SIG-M5 treated with dmso at 0.1 percent for 504 hours (cell line): Measurements from ENCODE around the gene GSTA1.
"Not testable (repeated sequence)": the region's sequence is repeated elsewhere in the genome, so short reads cannot be mapped to it uniquely, and the experiment has no call there.

Experiments used
- DNase-seq: peaks from one replicate; lab custom pipeline; 2025; ENCODE audit not compliant: unreplicated experiment; lab: John Stamatoyannopoulos, UW

GSTA1 gene

DNA sequence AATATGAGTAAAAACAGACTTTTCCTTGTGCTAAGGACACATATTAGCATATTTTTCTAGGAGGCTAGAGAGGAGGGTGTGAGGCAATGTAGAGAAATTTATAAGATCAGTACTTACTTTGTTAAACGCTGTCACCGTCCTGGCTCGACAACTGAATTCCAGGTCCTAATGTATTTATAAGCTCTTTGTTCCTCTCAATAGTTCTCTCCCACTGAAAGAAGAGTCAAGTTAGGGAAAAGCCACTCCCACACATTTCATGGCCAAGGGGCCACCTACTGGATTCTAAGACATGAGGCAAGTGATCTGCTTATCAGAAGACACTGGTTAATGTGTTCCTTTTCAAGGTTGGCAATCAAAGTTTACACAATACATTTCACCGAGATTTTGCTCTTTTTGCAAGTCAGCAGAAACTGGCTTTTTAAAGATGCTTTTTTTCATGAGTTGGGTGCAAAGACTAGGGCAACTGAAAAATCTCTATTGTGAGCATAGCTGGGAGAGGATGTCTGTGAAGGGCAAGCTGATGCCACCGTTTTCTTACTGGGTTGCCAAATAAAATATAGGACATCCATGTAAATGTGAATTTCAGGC lies at the start of gene GSTA1:
GSTA1 (minus strand) TSS at position 149 of the 588 bp plus-strand sequence. CDS start 4,549 bp downstream, outside the sequence.
- not testable (repeated sequence) for DNase-seq

- DNase-seq: no peak
Measured at GRCh38 chr6:52849137-52849536, 45.5 kb upstream of the GSTA1 start.

GRCh38 chr6:52846002-52846401 lies 42.4 kb upstream of the GSTA1 start:
- DNase-seq: no peak

GRCh38 chr6:52843605-52844004 lies 40.0 kb upstream of the GSTA1 start:
- no peak for DNase-seq

DNA sequence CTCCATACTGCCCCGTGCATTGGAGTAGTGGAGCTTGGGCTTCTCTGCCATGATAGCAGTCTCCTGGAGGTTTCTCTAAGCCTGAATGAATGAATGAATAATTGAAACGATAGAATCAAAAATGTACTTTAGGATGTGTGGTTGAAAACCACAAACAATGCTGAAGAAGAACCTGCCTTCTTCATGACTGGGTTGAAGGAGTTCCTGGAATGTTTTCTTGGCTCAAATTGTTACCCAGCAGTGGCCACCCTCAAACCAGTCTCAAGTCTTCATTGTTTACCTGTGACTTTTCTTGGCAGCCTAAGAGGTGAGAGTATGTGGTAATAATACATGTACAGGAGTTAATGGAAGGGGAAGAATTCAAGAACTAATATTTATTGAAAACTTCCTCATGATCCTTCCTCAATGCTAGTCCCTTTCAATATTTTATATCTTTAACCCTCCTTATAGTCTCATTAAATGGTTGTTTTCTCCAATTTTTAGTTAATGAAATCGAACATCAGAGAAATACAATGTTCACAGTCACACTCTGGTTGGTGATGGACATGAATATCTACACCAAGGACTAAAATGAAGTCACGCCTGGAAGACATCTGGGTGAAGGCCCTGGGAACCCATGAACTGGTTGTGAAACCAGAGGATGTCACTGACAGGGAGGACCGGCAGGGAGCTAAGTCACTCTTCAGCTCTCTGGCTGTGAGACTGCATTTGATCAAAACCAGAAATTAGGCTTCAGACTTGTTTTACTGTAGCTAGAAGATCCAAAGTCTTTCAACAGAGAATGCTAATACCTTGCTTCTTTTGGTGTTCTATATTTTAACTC lies 37.4 kb upstream of the GSTA1 start, which contains the start of gene GSTA5:
GSTA5 (minus strand) TSS at position 51 of the 823 bp plus-strand sequence.
- no peak for DNase-seq

GRCh38 chr6:52839124-52840055 lies 35.8 kb upstream of the GSTA1 start:
- DNase-seq: peak; percentile 45

DNA sequence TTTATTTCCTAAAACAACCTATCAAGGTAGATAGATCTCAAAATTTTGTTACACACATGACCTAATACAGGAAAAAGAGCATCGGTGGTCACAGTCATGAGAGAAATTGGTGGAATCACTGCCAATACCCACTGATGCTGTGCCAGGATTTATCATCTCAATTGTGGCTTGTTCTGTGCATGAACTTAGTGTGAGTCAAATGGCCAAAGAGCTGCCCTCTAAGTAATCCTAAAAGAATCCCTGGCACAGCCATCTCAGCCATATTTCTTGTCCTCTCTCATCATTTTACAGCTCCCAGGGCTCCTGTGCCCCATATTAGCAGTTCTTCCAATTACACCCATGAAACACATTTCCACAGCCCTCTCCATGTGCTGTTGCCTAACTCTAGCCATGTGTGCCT lies 30.9 kb upstream of the GSTA1 start:
- DNase-seq: no peak

- not testable (repeated sequence) for DNase-seq
Measured at GRCh38 chr6:52830869-52831268, 27.3 kb upstream of the GSTA1 start.

DNA sequence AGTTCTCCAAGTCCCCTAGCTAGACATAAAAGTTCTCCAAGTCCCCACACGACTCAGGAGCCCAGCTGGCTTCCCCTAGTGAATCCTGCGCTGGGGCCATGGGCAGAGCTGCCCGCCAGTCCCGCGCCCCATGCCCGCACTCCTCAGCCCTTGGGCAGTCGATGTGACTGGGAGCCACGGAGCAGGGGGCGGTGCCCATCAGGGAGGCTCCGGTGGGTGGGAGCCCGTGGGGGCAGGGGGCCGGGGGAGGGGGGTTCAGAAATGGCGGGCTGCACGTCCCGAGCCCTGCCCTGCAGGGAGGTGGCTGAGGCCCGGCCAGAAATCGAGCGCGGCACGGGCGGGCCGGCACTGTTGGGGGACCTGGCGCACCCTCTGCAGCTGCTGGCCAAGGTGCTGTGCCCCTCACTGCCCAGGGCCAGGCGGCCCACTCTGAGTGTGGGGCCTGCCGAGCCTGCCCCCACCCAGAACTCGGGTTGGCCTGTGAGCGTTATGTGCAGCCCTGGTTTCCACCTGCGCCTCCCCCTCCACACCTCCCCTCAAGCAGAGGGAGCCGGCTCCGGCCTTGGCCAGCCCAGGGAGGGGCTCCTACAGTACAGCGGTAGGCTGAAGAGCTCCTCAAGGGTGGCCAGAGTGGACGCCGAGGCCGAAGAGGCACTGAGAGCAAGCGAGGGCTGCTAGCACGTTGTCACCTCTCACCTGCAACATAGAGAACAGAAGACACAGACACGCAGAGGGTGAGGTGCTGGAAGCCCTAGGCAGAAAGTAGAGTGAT lies 25.6 kb upstream of the GSTA1 start:
- no peak for DNase-seq

- DNase-seq: not testable (repeated sequence)
Measured at GRCh38 chr6:52828621-52829020, 25.0 kb upstream of the GSTA1 start.

DNA sequence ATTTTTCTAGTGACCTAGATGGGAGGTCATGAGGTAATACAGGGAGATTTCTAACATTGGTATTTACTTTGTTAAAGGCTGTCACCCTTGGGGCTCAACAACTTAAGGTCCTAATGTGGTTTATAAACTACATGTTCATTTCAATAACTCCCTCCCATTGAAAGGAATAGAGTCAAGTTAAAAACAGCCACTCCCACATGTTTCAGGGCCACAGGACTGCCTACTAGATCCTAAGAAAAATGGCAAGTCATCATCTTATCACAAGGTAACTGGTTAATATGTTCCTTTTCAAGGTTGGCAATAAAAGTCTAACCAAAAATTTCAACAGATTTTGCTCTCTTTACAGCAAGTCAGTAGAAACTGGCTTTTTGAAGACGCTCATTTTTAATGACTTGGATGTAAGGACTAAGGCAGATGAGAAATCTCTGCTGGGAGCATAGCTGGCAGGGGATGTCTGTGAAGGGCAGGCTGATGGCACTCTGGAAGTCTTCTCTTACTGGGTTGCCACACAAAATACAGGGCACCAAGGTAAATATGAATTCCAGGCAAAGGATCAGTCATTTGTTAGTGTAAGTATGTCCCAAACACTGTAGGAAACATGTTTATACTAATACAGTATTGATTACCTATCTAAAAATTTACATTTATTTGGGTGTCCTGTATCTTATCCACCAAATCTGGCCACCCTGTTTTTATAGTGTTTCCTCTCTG lies 23.6 kb upstream of the GSTA1 start:
- DNase-seq: not testable (repeated sequence)

- no peak for DNase-seq
Measured at GRCh38 chr6:52826513-52826912, 22.9 kb upstream of the GSTA1 start.

GRCh38 chr6:52825900-52826459 lies 22.4 kb upstream of the GSTA1 start:
- not testable (repeated sequence) for DNase-seq

DNA sequence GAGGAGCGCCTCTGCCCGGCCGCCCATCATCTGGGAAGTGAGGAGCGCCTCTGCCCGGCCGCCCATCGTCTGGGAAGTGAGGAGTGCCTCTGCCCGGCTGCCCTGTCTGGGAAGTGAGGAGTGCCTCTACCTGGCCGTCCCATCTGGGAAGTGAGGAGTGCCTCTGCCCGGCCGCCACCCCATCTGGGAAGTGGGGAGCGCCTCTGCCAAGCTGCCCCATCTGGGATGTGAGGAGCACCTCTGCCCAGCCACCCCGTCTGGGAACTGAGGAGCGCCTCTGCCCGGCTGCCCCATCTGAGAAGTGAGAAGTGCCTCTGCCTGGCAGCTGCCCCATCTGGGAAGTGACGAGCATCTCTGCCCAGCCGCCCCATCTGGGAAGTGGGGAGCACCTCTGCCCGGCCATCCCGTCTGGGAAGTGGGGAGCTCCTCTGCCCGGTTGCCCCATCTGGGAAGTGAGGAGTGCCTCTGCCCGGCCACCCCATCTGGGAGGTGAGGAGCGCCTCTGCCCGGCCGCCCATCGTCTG lies 21.7 kb upstream of the GSTA1 start:
- DNase-seq: not testable (repeated sequence)

- no peak for DNase-seq
Measured at GRCh38 chr6:52821842-52822241, 18.2 kb upstream of the GSTA1 start.

- DNase-seq: no peak
Measured at GRCh38 chr6:52820198-52820597, 16.6 kb upstream of the GSTA1 start.

GRCh38 chr6:52815167-52816092 lies 11.8 kb upstream of the GSTA1 start:
- no peak for DNase-seq

DNA sequence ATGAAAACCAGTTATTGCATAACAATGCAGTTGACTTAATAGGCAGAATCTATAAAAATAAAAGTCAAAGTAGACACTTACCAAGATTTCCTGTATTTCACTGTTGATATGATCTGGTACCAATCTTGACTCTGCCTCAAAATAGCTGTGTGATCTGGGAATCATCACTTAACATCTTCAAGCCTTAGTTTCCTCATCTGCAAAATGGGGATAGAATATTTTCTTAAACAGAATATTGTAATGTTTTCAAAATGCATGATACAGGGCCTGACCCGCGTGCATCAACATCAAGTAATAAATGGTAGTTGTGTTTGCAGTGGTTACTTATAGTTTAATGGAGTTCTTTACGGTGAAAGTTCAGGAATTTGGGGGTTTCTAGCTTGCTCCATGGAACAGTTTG lies 10.9 kb upstream of the GSTA1 start:
- not testable (repeated sequence) for DNase-seq
